HG03469 (cell line): ENCODE data around the gene TFB1M.
"Not testable (repeated sequence)": the region's sequence is repeated elsewhere in the genome, so short reads cannot be mapped to it uniquely, and the experiment has no call there.

ENCODE experiments used
- ATAC-seq: cut with Tn5 transposase; IDR thresholded peaks from one replicate; pipeline ENCODE4 v1.9.1; 2021; ENCODE audit warnings: mild to moderate bottlenecking, moderate library complexity, moderate number of reproducible peaks; ENCODE audit not compliant: unreplicated experiment

Gene TFB1M

GRCh38 chr6:155330133-155330734 is 15.9 kb upstream of the TFB1M start:
- no peak for ATAC-seq

GRCh38 chr6:155329460-155330132 is 15.3 kb upstream of the TFB1M start:
- ATAC-seq, result no peak

GRCh38 chr6:155328539-155329459 is 14.5 kb upstream of the TFB1M start:
- ATAC-seq, result no peak

GRCh38 chr6:155328074-155328538 is 13.8 kb upstream of the TFB1M start:
- no peak for ATAC-seq

GRCh38 chr6:155327326-155328073 is 13.2 kb upstream of the TFB1M start:
- peak; percentile 48 for ATAC-seq

GRCh38 chr6:155325700-155326516 is 11.6 kb upstream of the TFB1M start:
- no peak for ATAC-seq

- ATAC-seq, result no peak
These were observed 10.7 kb upstream of the TFB1M start for GRCh38 chr6:155324993-155325392.

GRCh38 chr6:155324172-155324571 is 9.9 kb upstream of the TFB1M start:
- no peak for ATAC-seq

GRCh38 chr6:155319902-155320301 is 5.6 kb upstream of the TFB1M start:
- ATAC-seq, result no peak

- no peak for ATAC-seq
These were observed 2.9 kb upstream of the TFB1M start for GRCh38 chr6:155317186-155317585.

GRCh38 chr6:155316419-155316818 is 2.1 kb upstream of the TFB1M start:
- no peak for ATAC-seq

GRCh38 chr6:155315516-155315871 is 1.2 kb upstream of the TFB1M start:
- no peak for ATAC-seq

- peak; percentile 42 for ATAC-seq
These were observed 660 bp upstream of the TFB1M start for GRCh38 chr6:155314773-155315515.

- ATAC-seq, result peak; percentile 0
These were observed 637 bp downstream of the TFB1M start for GRCh38 chr6:155313602-155314091.

- not testable (repeated sequence) for ATAC-seq
These were observed 1.3 kb downstream of the TFB1M start for GRCh38 chr6:155312950-155313349.

GRCh38 chr6:155311583-155311982 is 2.7 kb downstream of the TFB1M start:
- no peak for ATAC-seq

- ATAC-seq, result no peak
These were observed 3.2 kb downstream of the TFB1M start for GRCh38 chr6:155311086-155311485.

- ATAC-seq, result no peak
These were observed 3.7 kb downstream of the TFB1M start for GRCh38 chr6:155310596-155310995.

GRCh38 chr6:155309150-155309549 is 5.1 kb downstream of the TFB1M start:
- no peak for ATAC-seq
